Measurements from ENCODE around the gene SLC16A12. TPM values are rescaled to one million over a fixed set of nuclear protein-coding genes. Genes with fewer than 3 reads are reported as not detected.

The SLC16A12 gene
- total and polyA plus RNA-seq, 4 donors, result 0.03 to 10.7 (median 0.94) TPM

DNA sequence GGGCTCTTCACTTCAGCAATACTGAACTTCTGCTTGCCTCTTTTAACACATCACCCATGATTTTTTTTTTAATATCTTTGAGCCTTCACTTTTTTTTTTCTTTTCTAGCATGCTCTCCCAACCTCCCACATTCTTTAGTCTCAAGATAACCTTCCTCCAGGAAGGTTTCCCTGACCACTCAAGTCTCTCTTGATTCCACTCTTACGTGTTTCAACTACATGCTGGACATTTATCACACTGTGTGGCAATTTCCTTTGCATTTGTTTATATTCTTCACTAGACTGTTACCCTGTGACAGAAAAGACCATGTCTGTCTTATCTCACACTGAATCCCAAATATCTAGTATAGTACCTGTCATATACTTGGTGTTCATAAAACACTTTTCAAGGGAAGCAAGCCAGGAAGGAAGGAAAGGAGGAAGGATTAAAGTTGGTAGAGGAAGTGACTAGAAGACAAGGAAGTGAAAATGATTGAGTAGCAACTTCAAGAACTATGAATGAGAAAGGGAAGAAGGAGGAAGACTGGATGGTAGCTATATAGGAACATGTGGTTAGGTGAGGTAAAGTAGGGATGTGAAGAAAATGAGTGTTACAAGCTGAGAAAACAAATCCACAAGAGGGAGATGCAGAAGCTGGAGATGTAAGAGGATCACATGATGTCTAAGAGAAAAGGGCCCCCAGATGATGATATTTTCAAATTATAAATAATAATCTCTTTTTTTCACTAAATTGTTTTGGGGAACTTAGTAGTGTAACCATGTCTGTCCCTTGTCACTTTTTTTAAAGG is 80.6 kb downstream of the SLC16A12 start:
- H3K36me3 ChIP-seq (ENCODE audit: control insufficient read depth in 4 of 4, insufficient read depth in 3 of 4, low read depth in 1 of 4, low read length in 3 of 4), result no peaks in the 10 kb centered on the region
- no peaks in the 10 kb centered on the region for H3K27me3 ChIP-seq (ENCODE audit: control insufficient read depth in 4 of 4, insufficient read depth in 4 of 4, low read length in 3 of 4)
- no peak for TF ChIP-seq EGR1 (IDR thresholded peaks at IDR 0.05; ENCODE audit: low read depth in 2 of 2)
- TF ChIP-seq, protein P1, sequence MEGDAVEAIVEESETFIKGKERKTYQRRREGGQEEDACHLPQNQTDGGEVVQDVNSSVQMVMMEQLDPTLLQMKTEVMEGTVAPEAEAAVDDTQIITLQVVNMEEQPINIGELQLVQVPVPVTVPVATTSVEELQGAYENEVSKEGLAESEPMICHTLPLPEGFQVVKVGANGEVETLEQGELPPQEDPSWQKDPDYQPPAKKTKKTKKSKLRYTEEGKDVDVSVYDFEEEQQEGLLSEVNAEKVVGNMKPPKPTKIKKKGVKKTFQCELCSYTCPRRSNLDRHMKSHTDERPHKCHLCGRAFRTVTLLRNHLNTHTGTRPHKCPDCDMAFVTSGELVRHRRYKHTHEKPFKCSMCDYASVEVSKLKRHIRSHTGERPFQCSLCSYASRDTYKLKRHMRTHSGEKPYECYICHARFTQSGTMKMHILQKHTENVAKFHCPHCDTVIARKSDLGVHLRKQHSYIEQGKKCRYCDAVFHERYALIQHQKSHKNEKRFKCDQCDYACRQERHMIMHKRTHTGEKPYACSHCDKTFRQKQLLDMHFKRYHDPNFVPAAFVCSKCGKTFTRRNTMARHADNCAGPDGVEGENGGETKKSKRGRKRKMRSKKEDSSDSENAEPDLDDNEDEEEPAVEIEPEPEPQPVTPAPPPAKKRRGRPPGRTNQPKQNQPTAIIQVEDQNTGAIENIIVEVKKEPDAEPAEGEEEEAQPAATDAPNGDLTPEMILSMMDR (IDR thresholded peaks at IDR 0.05; ENCODE audit: low read depth, low read length, missing input control), result no peak
- no peak for TF ChIP-seq FOXA2 (IDR thresholded peaks at IDR 0.05)
- TF ChIP-seq REST (IDR thresholded peaks at IDR 0.05), result no peak
- no peak for TF ChIP-seq FOXA1 (IDR thresholded peaks at IDR 0.05)
- no peak for TF ChIP-seq JUND (IDR thresholded peaks at IDR 0.05)
- no peak for TF ChIP-seq HNF4A (conservative IDR thresholded peaks at IDR 0.05)
- TF ChIP-seq RXRA (IDR thresholded peaks at IDR 0.05), result no peak
- no peak for TF ChIP-seq RAD21 (IDR thresholded peaks at IDR 0.05)
- TF ChIP-seq ZBTB33 (IDR thresholded peaks at IDR 0.05), result no peak
- no peak for TF ChIP-seq HNF4G (IDR thresholded peaks at IDR 0.05)
- TF ChIP-seq, protein P2, sequence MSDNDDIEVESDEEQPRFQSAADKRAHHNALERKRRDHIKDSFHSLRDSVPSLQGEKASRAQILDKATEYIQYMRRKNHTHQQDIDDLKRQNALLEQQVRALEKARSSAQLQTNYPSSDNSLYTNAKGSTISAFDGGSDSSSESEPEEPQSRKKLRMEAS (IDR thresholded peaks at IDR 0.05), result no peak
- no peak for TF ChIP-seq ATF3 (IDR thresholded peaks at IDR 0.05)
- no peak for TF ChIP-seq YY1 (IDR thresholded peaks at IDR 0.05)
- TF ChIP-seq NR2F2 (IDR thresholded peaks at IDR 0.05), result no peak
- 84% methylated on average over 1 of the region's 1 CpG for WGBS
- H3K27ac ChIP-seq (ENCODE audit: low read depth in 1 of 2, low read length in 2 of 2), result no peak overlapping the region
- DNase-seq (ENCODE audit: low spot score), result no peak
- H3K9ac ChIP-seq (ENCODE audit: low read depth in 1 of 2, low read length in 2 of 2), result no peak overlapping the region
- no peaks in the 10 kb centered on the region for H3K9me3 ChIP-seq (ENCODE audit: control insufficient read depth in 4 of 4, low read length in 3 of 4)
- peaks cover 0 to 1% (median 0%) of the 10 kb centered on the region in 4 donors for H3K4me1 ChIP-seq (ENCODE audit: control insufficient read depth in 4 of 4, insufficient read depth in 4 of 4, low read length in 3 of 4)
- no peak overlapping the region for H3K4me3 ChIP-seq (ENCODE audit: low read depth in 1 of 3, low read length in 3 of 3)

- Histone ChIP-seq H3K4me3 (ENCODE audit: low read depth in 1 of 3, low read length in 3 of 3) (no peak overlapping the region), H3K4me1 (ENCODE audit: control insufficient read depth in 4 of 4, insufficient read depth in 4 of 4, low read length in 3 of 4) (no peaks in the 10 kb centered on the region), H3K27me3 (ENCODE audit: control insufficient read depth in 4 of 4, insufficient read depth in 4 of 4, low read length in 3 of 4) (no peaks in the 10 kb centered on the region), H3K9me3 (ENCODE audit: control insufficient read depth in 4 of 4, low read length in 3 of 4) (no peaks in the 10 kb centered on the region), H3K36me3 (ENCODE audit: control insufficient read depth in 4 of 4, insufficient read depth in 3 of 4, low read depth in 1 of 4, low read length in 3 of 4) (no peaks in the 10 kb centered on the region), H3K27ac (ENCODE audit: low read depth in 1 of 2, low read length in 2 of 2) (no peak overlapping the region), H3K9ac (ENCODE audit: low read depth in 1 of 2, low read length in 2 of 2) (no peak overlapping the region)
- WGBS, result 70% methylated on average over 1 of the region's 1 CpG
- no peak for DNase-seq (ENCODE audit: low spot score)
- TF ChIP-seq EGR1 (IDR thresholded peaks at IDR 0.05; ENCODE audit: low read depth in 2 of 2), result no peak
- TF ChIP-seq FOXA1 (IDR thresholded peaks at IDR 0.05), result no peak
- TF ChIP-seq RAD21 (IDR thresholded peaks at IDR 0.05), result no peak
- no peak for TF ChIP-seq JUND (IDR thresholded peaks at IDR 0.05)
- no peak for TF ChIP-seq GABPA (IDR thresholded peaks at IDR 0.05 in 1 of 2, conservative IDR thresholded peaks at IDR 0.05 in 1 of 2)
- no peak for TF ChIP-seq HNF4A (conservative IDR thresholded peaks at IDR 0.05)
- no peak for TF ChIP-seq ATF3 (IDR thresholded peaks at IDR 0.05)
- no peak for TF ChIP-seq HNF4G (IDR thresholded peaks at IDR 0.05)
- TF ChIP-seq ZBTB33 (IDR thresholded peaks at IDR 0.05), result no peak
- no peak for TF ChIP-seq SP1 (IDR thresholded peaks at IDR 0.05)
- no peak for TF ChIP-seq TAF1 (conservative IDR thresholded peaks at IDR 0.05)
These were observed 83.2 kb downstream of the SLC16A12 start for GRCh38 chr10:89452193-89452592.

Data from liver (tissue), 9 donors.